ENCODE results near the gene RB1.
"Not testable (repeated sequence)": the region's sequence is repeated elsewhere in the genome, so short reads cannot be mapped to it uniquely, and the experiment has no call there.

RB1 gene

DNA sequence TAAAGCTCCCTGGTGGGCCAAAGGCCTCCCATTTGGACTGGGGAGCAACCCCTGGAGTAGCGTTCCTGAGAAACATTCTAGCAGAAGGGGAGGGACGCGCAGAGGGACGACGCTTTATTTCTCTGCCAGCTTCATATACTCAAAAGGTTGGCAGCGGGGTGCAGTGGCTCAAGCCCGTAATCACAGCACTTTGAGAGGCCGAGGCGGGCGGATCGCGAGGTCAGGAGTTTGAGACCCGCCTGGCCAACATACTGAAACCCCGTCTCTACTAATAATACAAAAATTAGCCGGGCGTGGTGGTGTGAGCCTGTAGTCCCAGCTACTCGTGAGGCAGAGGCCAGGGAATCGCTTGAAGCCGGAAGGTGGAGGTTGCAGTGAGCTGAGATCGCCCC, 16.8 kb downstream of the RB1 start:
- no peaks in the 10 kb centered on the region for H3K27me3 ChIP-seq (ENCODE audit: control insufficient read depth, insufficient read depth, low read length)
- H3K9me3 ChIP-seq (ENCODE audit: control insufficient read depth, low read length), result no peaks in the 10 kb centered on the region
- H3K4me1 ChIP-seq (ENCODE audit: control insufficient read depth, insufficient read depth, low read length), result no peaks in the 10 kb centered on the region
- no peak overlapping the region for H3K9ac ChIP-seq (ENCODE audit: low read length)
- H3K4me3 ChIP-seq (ENCODE audit: low read length), result no peak overlapping the region
- H3K36me3 ChIP-seq (ENCODE audit: control insufficient read depth, insufficient read depth, low read length), result no peaks in the 10 kb centered on the region

DNA sequence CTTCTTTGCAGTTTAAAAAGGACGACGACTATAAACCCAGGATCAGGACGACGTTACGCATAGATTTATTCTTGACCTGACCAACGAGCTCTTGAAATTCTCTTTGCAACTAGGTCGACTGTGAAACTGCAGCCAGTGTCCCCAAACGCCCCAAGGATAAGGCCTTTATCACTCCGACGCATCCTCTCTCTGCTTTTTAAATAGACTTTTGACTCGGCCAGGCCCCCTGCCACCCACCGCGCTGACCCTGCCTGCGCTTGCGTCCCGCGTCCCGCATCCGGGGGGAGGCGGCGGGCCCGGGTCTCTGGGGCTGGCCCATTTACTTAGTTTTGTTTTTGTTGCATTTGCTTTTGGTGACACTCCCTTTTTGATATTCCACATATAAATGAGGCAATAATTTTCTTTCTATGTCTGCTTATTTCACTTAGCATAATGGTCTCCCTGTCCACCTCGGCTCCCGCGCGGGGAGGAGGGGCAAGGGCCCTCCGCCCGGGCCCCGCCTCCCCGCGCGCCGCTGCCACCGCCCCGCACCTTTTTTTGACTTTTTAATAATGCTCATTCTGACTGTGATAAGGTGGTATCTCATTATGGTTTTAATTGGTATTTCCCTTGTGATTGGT, 17.4 kb downstream of the RB1 start:
- Histone ChIP-seq H3K9me3 (ENCODE audit: control insufficient read depth, low read length) (no peaks in the 10 kb centered on the region), H3K4me1 (ENCODE audit: control insufficient read depth, insufficient read depth, low read length) (no peaks in the 10 kb centered on the region), H3K27me3 (ENCODE audit: control insufficient read depth, insufficient read depth, low read length) (no peaks in the 10 kb centered on the region), H3K4me3 (ENCODE audit: low read length) (no peak overlapping the region), H3K36me3 (ENCODE audit: control insufficient read depth, insufficient read depth, low read length) (no peaks in the 10 kb centered on the region), H3K9ac (ENCODE audit: low read length) (no peak overlapping the region)

DNA sequence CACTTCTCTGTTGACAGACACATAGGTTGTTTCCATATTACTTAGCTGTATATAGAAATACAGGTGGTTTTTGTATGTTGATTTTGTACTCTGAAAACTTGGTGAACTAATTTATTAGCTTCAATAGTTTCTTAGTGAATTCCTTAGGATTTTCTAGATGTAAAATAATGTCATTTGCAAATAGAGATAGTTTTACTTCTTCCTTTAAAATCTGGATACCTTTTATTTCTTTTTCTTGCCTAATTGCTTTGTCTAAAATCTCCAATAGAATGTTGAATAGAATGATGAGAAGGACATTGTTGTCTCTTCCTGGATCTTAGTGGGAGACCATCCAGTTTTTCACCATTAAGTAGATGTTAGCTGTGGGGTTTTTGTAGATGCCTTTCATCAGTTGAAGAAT, 18.7 kb downstream of the RB1 start:
- Histone ChIP-seq H3K4me3 (ENCODE audit: low read length) (no peak overlapping the region), H3K36me3 (ENCODE audit: control insufficient read depth, insufficient read depth, low read length) (no peaks in the 10 kb centered on the region), H3K27me3 (ENCODE audit: control insufficient read depth, insufficient read depth, low read length) (no peaks in the 10 kb centered on the region), H3K9me3 (ENCODE audit: control insufficient read depth, low read length) (no peaks in the 10 kb centered on the region), H3K9ac (ENCODE audit: low read length) (no peak overlapping the region), H3K4me1 (ENCODE audit: control insufficient read depth, insufficient read depth, low read length) (no peaks in the 10 kb centered on the region)

GRCh38 chr13:48333976-48334375, 30.4 kb downstream of the RB1 start:
- no peaks in the 10 kb centered on the region for H3K4me1 ChIP-seq (ENCODE audit: control insufficient read depth, insufficient read depth, low read length)
- no peaks in the 10 kb centered on the region for H3K9me3 ChIP-seq (ENCODE audit: control insufficient read depth, low read length)
- no peak overlapping the region for H3K9ac ChIP-seq (ENCODE audit: low read length)
- H3K36me3 ChIP-seq (ENCODE audit: control insufficient read depth, insufficient read depth, low read length), result no peaks in the 10 kb centered on the region
- H3K27me3 ChIP-seq (ENCODE audit: control insufficient read depth, insufficient read depth, low read length), result no peaks in the 10 kb centered on the region
- H3K4me3 ChIP-seq (ENCODE audit: low read length), result no peak overlapping the region

DNA sequence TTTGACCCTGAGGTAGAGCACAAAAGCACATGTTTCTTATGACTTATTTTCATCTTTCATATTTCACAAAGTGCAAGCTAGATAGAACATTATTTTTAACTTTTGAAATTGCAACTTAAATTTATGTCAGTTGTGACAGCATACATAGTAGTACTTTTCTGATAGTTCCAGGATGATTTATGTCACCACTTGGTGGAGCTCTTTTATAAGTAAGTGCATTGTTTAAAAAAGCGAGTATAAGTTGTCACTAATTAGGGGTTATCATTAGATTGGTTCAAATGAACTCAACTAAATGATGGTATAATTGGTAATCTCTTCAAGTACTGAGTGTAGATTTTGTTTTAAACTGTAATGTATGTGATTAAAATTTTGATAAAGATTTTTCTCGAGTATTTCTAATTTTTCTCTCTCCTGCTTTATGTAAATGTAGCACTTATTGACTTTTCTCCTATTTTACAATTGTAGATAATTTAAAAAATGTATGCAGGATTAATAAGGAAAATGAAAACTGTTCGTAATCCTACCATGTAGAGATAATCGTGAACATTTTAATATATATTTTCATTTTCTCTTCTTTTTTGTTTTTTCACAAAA, 31.1 kb downstream of the RB1 start:
- H3K9me3 ChIP-seq (ENCODE audit: control insufficient read depth, low read length), result no peaks in the 10 kb centered on the region
- H3K36me3 ChIP-seq (ENCODE audit: control insufficient read depth, insufficient read depth, low read length), result no peaks in the 10 kb centered on the region
- no peaks in the 10 kb centered on the region for H3K4me1 ChIP-seq (ENCODE audit: control insufficient read depth, insufficient read depth, low read length)
- H3K27me3 ChIP-seq (ENCODE audit: control insufficient read depth, insufficient read depth, low read length), result no peaks in the 10 kb centered on the region
- H3K4me3 ChIP-seq (ENCODE audit: low read length), result no peak overlapping the region
- no peak overlapping the region for H3K9ac ChIP-seq (ENCODE audit: low read length)

- not testable (repeated sequence) for H3K27me3 ChIP-seq (ENCODE audit: control insufficient read depth, insufficient read depth, low read length); H3K36me3 ChIP-seq (ENCODE audit: control insufficient read depth, insufficient read depth, low read length); H3K9ac ChIP-seq (ENCODE audit: low read length); H3K9me3 ChIP-seq (ENCODE audit: control insufficient read depth, low read length); H3K4me1 ChIP-seq (ENCODE audit: control insufficient read depth, insufficient read depth, low read length); H3K4me3 ChIP-seq (ENCODE audit: low read length)
Measured at GRCh38 chr13:48339198-48339597, 35.6 kb downstream of the RB1 start.

GRCh38 chr13:48344264-48344663, 40.7 kb downstream of the RB1 start:
- Histone ChIP-seq H3K27me3 (ENCODE audit: control insufficient read depth, insufficient read depth, low read length) (no peaks in the 10 kb centered on the region), H3K4me3 (ENCODE audit: low read length) (no peak overlapping the region), H3K36me3 (ENCODE audit: control insufficient read depth, insufficient read depth, low read length) (no peaks in the 10 kb centered on the region), H3K9ac (ENCODE audit: low read length) (no peak overlapping the region), H3K4me1 (ENCODE audit: control insufficient read depth, insufficient read depth, low read length) (peaks cover 6% of the 10 kb centered on the region), H3K9me3 (ENCODE audit: control insufficient read depth, low read length) (no peaks in the 10 kb centered on the region)

- Histone ChIP-seq H3K9me3 (ENCODE audit: control insufficient read depth, low read length) (no peaks in the 10 kb centered on the region), H3K4me3 (ENCODE audit: low read length) (no peak overlapping the region), H3K36me3 (ENCODE audit: control insufficient read depth, insufficient read depth, low read length) (no peaks in the 10 kb centered on the region), H3K27me3 (ENCODE audit: control insufficient read depth, insufficient read depth, low read length) (no peaks in the 10 kb centered on the region), H3K4me1 (ENCODE audit: control insufficient read depth, insufficient read depth, low read length) (peaks cover 6% of the 10 kb centered on the region), H3K9ac (ENCODE audit: low read length) (no peak overlapping the region)
Measured at GRCh38 chr13:48346583-48346982, 43.0 kb downstream of the RB1 start.

DNA sequence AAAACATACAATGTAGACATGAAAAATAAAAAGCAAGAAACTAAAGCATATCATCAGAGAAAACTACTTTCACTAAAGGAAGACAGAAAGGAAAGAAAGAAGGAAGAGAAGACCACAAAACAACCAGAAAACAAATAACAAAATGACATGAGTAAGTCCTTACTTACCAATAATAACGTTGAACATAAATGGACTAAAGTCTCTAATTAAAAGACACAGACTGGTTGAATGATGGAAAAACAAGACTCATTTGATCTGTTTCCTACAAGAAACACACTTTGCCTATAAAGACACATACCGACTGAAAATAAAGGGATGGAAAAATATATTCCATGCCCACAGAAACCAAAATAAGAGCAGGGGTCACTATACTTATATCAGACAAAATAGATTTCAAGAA, 46.0 kb downstream of the RB1 start:
- Histone ChIP-seq H3K9me3 (ENCODE audit: control insufficient read depth, low read length) (no peaks in the 10 kb centered on the region), H3K4me3 (ENCODE audit: low read length) (no peak overlapping the region), H3K9ac (ENCODE audit: low read length) (no peak overlapping the region), H3K36me3 (ENCODE audit: control insufficient read depth, insufficient read depth, low read length) (no peaks in the 10 kb centered on the region), H3K27me3 (ENCODE audit: control insufficient read depth, insufficient read depth, low read length) (no peaks in the 10 kb centered on the region), H3K4me1 (ENCODE audit: control insufficient read depth, insufficient read depth, low read length) (peaks cover 6% of the 10 kb centered on the region)

- Histone ChIP-seq H3K27me3 (ENCODE audit: control insufficient read depth, insufficient read depth, low read length) (no peaks in the 10 kb centered on the region), H3K36me3 (ENCODE audit: control insufficient read depth, insufficient read depth, low read length) (no peaks in the 10 kb centered on the region), H3K4me1 (ENCODE audit: control insufficient read depth, insufficient read depth, low read length) (no peaks in the 10 kb centered on the region), H3K4me3 (ENCODE audit: low read length) (no peak overlapping the region), H3K9me3 (ENCODE audit: control insufficient read depth, low read length) (no peaks in the 10 kb centered on the region), H3K9ac (ENCODE audit: low read length) (no peak overlapping the region)
Measured at GRCh38 chr13:48353590-48353989, 50.0 kb downstream of the RB1 start.

DNA sequence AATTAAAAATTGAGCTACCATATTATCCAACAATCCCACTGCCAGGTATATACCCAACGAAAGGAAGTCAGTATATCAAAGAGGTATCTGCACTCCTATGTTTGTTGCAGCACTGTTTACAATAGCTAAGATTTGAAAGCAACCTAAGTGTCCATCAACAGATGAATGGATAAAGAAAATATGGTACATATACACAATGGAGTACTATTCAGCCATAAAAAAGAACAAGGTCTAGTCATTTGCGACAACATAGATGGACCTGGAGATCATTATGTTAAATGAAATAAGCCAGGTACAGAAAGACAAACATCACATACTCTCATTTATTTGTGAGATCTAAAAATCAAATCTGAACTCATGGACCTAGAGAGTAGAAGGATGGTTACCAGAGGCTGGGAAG, 52.0 kb downstream of the RB1 start:
- not testable (repeated sequence) for H3K9ac ChIP-seq (ENCODE audit: low read length); H3K4me3 ChIP-seq (ENCODE audit: low read length); H3K36me3 ChIP-seq (ENCODE audit: control insufficient read depth, insufficient read depth, low read length); H3K9me3 ChIP-seq (ENCODE audit: control insufficient read depth, low read length); H3K27me3 ChIP-seq (ENCODE audit: control insufficient read depth, insufficient read depth, low read length); H3K4me1 ChIP-seq (ENCODE audit: control insufficient read depth, insufficient read depth, low read length)

GRCh38 chr13:48356750-48357149, 53.2 kb downstream of the RB1 start:
- Histone ChIP-seq H3K4me1 (ENCODE audit: control insufficient read depth, insufficient read depth, low read length) (no peaks in the 10 kb centered on the region), H3K27me3 (ENCODE audit: control insufficient read depth, insufficient read depth, low read length) (no peaks in the 10 kb centered on the region), H3K9ac (ENCODE audit: low read length) (no peak overlapping the region), H3K36me3 (ENCODE audit: control insufficient read depth, insufficient read depth, low read length) (no peaks in the 10 kb centered on the region), H3K9me3 (ENCODE audit: control insufficient read depth, low read length) (no peaks in the 10 kb centered on the region), H3K4me3 (ENCODE audit: low read length) (no peak overlapping the region)

GRCh38 chr13:48369988-48370387, 66.4 kb downstream of the RB1 start:
- Histone ChIP-seq H3K4me3 (ENCODE audit: low read length) (no peak overlapping the region), H3K27me3 (ENCODE audit: control insufficient read depth, insufficient read depth, low read length) (no peaks in the 10 kb centered on the region), H3K9ac (ENCODE audit: low read length) (no peak overlapping the region), H3K36me3 (ENCODE audit: control insufficient read depth, insufficient read depth, low read length) (no peaks in the 10 kb centered on the region), H3K9me3 (ENCODE audit: control insufficient read depth, low read length) (no peaks in the 10 kb centered on the region), H3K4me1 (ENCODE audit: control insufficient read depth, insufficient read depth, low read length) (no peaks in the 10 kb centered on the region)
